ENCODE results near the gene PACSIN3.

- no peak for TF ChIP-seq CTCF (IDR thresholded peaks at IDR 0.05; ENCODE audit: low read length)
- TF ChIP-seq EZH2 (IDR thresholded peaks at IDR 0.05; ENCODE audit: borderline replicate concordance, low read length), result no peak
Observed at GRCh38 chr11:47147250-47147649, 39.0 kb downstream of the PACSIN3 start.

Measured in OCI-LY1 (cell line).